Measurements from ENCODE around the gene GALNT2.

The GALNT2 gene

GRCh38 chr1:230128569-230129285 lies 61.7 kb downstream of the GALNT2 start:
- FAIRE-seq = no peak

GRCh38 chr1:230129341-230129740 lies 62.3 kb downstream of the GALNT2 start:
- FAIRE-seq (no peak), DNase-seq (ENCODE audit: low spot score) (no peak)

More at GRCh38 chr1:230128569-230129285, 61.7 kb downstream of the GALNT2 start:
- DNase-seq (ENCODE audit: low spot score) = no peak

GRCh38 chr1:230130172-230130944 lies 63.3 kb downstream of the GALNT2 start:
- FAIRE-seq = peak; percentile 92
- peak; percentile 85 for DNase-seq (ENCODE audit: low spot score)

- FAIRE-seq (no peak), DNase-seq (ENCODE audit: low spot score) (no peak)
Observed at GRCh38 chr1:230131457-230131856, 64.4 kb downstream of the GALNT2 start.

- FAIRE-seq = no peak
- no peak for DNase-seq (ENCODE audit: low spot score)
Observed at GRCh38 chr1:230132758-230133157, 65.7 kb downstream of the GALNT2 start.

GRCh38 chr1:230135726-230136125 lies 68.7 kb downstream of the GALNT2 start:
- DNase-seq (ENCODE audit: low spot score) (no peak), FAIRE-seq (no peak)

GRCh38 chr1:230136453-230137336 lies 69.7 kb downstream of the GALNT2 start:
- no peak for DNase-seq (ENCODE audit: low spot score)
- no peak for FAIRE-seq

GRCh38 chr1:230137337-230137815 lies 70.3 kb downstream of the GALNT2 start:
- no peak for FAIRE-seq
- no peak for DNase-seq (ENCODE audit: low spot score)

- FAIRE-seq (no peak), DNase-seq (ENCODE audit: low spot score) (no peak)
Observed at GRCh38 chr1:230138561-230139239, 71.7 kb downstream of the GALNT2 start.

GRCh38 chr1:230139315-230139714 lies 72.3 kb downstream of the GALNT2 start:
- FAIRE-seq (no peak), DNase-seq (ENCODE audit: low spot score) (no peak)

- FAIRE-seq (no peak), DNase-seq (ENCODE audit: low spot score) (no peak)
Observed at GRCh38 chr1:230139741-230140140, 72.7 kb downstream of the GALNT2 start.

GRCh38 chr1:230140221-230141020 lies 73.4 kb downstream of the GALNT2 start:
- FAIRE-seq (no peak), DNase-seq (ENCODE audit: low spot score) (no peak)

- DNase-seq (ENCODE audit: low spot score) (no peak), FAIRE-seq (no peak)
Observed at GRCh38 chr1:230141021-230141648, 74.1 kb downstream of the GALNT2 start.

- DNase-seq (ENCODE audit: low spot score) (no peak), FAIRE-seq (no peak)
Observed at GRCh38 chr1:230141797-230142607, 75.0 kb downstream of the GALNT2 start.

GRCh38 chr1:230142608-230143210 lies 75.7 kb downstream of the GALNT2 start:
- no peak for FAIRE-seq
- no peak for DNase-seq (ENCODE audit: low spot score)

- FAIRE-seq = no peak
- no peak for DNase-seq (ENCODE audit: low spot score)
Observed at GRCh38 chr1:230143534-230143933, 76.5 kb downstream of the GALNT2 start.

GRCh38 chr1:230144010-230144614 lies 77.1 kb downstream of the GALNT2 start:
- FAIRE-seq (no peak), DNase-seq (ENCODE audit: low spot score) (no peak)
